ENCODE results near the gene GDE1. TPM values are rescaled to one million over a fixed set of nuclear protein-coding genes. Genes with fewer than 3 reads are reported as not detected.

GDE1 gene
- total and polyA plus RNA-seq, 9 of the 15 experiments (the other 6 are each of a cell fraction or from before 2014, with no cell fraction given) = 18.8 to 40.5 (median 22.3) TPM

DNA sequence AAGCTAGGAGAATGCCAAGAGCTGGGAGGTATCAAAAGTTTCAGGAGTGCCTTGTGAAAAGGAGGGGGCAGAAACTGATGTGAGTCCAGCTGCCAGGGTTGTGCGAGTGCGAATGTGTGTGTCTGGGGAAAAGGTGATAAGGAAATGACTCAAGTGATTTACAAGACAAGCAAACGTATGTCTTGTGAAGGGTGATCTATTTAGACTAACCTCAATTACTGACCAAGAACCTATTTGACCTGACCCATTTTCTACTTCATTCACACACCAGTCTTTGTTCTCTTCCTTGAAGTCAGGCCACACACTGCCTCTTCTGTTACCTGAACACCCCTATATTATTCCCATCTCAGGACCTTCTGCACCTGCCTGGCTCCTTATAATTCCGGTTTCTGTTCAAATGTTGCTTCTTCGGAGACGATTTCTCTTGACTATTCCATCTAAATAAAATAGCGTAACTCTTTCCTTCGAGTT lies 1.0 kb downstream of the GDE1 start (continued):
- TF ChIP-seq ZNF445 (CRISPR knock-in tag; IDR thresholded peaks at IDR 0.05; ENCODE audit: low read depth) = no peak
- TF ChIP-seq, protein P1, sequence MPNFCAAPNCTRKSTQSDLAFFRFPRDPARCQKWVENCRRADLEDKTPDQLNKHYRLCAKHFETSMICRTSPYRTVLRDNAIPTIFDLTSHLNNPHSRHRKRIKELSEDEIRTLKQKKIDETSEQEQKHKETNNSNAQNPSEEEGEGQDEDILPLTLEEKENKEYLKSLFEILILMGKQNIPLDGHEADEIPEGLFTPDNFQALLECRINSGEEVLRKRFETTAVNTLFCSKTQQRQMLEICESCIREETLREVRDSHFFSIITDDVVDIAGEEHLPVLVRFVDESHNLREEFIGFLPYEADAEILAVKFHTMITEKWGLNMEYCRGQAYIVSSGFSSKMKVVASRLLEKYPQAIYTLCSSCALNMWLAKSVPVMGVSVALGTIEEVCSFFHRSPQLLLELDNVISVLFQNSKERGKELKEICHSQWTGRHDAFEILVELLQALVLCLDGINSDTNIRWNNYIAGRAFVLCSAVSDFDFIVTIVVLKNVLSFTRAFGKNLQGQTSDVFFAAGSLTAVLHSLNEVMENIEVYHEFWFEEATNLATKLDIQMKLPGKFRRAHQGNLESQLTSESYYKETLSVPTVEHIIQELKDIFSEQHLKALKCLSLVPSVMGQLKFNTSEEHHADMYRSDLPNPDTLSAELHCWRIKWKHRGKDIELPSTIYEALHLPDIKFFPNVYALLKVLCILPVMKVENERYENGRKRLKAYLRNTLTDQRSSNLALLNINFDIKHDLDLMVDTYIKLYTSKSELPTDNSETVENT (CRISPR knock-in tag; IDR thresholded peaks at IDR 0.05) = no peak
- peak; percentile 93 for TF ChIP-seq HDAC2 (IDR thresholded peaks at IDR 0.05)
- TF ChIP-seq, protein P2, sequence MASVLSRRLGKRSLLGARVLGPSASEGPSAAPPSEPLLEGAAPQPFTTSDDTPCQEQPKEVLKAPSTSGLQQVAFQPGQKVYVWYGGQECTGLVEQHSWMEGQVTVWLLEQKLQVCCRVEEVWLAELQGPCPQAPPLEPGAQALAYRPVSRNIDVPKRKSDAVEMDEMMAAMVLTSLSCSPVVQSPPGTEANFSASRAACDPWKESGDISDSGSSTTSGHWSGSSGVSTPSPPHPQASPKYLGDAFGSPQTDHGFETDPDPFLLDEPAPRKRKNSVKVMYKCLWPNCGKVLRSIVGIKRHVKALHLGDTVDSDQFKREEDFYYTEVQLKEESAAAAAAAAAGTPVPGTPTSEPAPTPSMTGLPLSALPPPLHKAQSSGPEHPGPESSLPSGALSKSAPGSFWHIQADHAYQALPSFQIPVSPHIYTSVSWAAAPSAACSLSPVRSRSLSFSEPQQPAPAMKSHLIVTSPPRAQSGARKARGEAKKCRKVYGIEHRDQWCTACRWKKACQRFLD (CRISPR knock-in tag; IDR thresholded peaks at IDR 0.05) = peak; percentile 86; the same call in 1 of the 2 replicates
- peak; percentile 65; the same call in 1 of the 2 replicates for TF ChIP-seq MBD2 (IDR thresholded peaks at IDR 0.05; ENCODE audit: borderline replicate concordance, low read depth)
- peak; percentile 73 for TF ChIP-seq MTA1 (IDR thresholded peaks at IDR 0.05; ENCODE audit: borderline replicate concordance)
- TF ChIP-seq, protein P3, sequence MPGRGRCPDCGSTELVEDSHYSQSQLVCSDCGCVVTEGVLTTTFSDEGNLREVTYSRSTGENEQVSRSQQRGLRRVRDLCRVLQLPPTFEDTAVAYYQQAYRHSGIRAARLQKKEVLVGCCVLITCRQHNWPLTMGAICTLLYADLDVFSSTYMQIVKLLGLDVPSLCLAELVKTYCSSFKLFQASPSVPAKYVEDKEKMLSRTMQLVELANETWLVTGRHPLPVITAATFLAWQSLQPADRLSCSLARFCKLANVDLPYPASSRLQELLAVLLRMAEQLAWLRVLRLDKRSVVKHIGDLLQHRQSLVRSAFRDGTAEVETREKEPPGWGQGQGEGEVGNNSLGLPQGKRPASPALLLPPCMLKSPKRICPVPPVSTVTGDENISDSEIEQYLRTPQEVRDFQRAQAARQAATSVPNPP (IDR thresholded peaks at IDR 0.05; ENCODE audit: borderline replicate concordance, insufficient read depth, insufficient read length) = no peak
- TF ChIP-seq SPI1 (IDR thresholded peaks at IDR 0.05; ENCODE audit: borderline replicate concordance, low read depth, low read length) = no peak
- TF ChIP-seq, protein P4, sequence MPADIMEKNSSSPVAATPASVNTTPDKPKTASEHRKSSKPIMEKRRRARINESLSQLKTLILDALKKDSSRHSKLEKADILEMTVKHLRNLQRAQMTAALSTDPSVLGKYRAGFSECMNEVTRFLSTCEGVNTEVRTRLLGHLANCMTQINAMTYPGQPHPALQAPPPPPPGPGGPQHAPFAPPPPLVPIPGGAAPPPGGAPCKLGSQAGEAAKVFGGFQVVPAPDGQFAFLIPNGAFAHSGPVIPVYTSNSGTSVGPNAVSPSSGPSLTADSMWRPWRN (IDR thresholded peaks at IDR 0.05; ENCODE audit: low read depth) = peak; percentile 99
- TF ChIP-seq, protein P5, sequence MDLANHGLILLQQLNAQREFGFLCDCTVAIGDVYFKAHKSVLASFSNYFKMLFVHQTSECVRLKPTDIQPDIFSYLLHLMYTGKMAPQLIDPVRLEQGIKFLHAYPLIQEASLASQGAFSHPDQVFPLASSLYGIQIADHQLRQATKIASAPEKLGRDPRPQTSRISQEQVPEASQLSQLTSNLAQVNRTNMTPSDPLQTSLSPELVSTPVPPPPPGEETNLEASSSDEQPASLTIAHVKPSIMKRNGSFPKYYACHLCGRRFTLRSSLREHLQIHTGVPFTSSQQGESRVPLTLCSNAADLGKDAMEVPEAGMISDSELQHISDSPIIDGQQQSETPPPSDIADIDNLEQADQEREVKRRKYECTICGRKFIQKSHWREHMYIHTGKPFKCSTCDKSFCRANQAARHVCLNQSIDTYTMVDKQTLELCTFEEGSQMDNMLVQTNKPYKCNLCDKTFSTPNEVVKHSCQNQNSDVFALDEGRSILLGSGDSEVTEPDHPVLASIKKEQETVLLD (IDR thresholded peaks at IDR 0.05) = peak; percentile 54; the same call in 1 of the 2 replicates
- TF ChIP-seq EGR1 (conservative IDR thresholded peaks at IDR 0.05) = peak; percentile 62
- TF ChIP-seq ZNF212 (CRISPR knock-in tag; IDR thresholded peaks at IDR 0.05) = no peak
- TF ChIP-seq POLR2G (IDR thresholded peaks at IDR 0.05; ENCODE audit: low read depth, low read length) = no peak
- TF ChIP-seq IFI16 (CRISPR knock-in tag; IDR thresholded peaks at IDR 0.05) = no peak
- no peak for TF ChIP-seq ZNF79 (CRISPR knock-in tag; IDR thresholded peaks at IDR 0.05; ENCODE audit: low read depth)
- TF ChIP-seq STAT5B (CRISPR knock-in tag; IDR thresholded peaks at IDR 0.05) = no peak
- TF ChIP-seq ZNF644 (tag; IDR thresholded peaks at IDR 0.05; ENCODE audit: low read depth) = peak; percentile 26; the same call in 1 of the 2 replicates
- 0 out of 2 replicates have a peak, but pooled peaks have one; percentile 43 for TF ChIP-seq ZBED1 (IDR thresholded peaks at IDR 0.05)
- no peak for TF ChIP-seq RFX7 (CRISPR knock-in tag; IDR thresholded peaks at IDR 0.05)
- TF ChIP-seq ZBTB8A (IDR thresholded peaks at IDR 0.05; ENCODE audit: partially characterized antibody) = no peak
- no peak for TF ChIP-seq NFE2L1 (tag; IDR thresholded peaks at IDR 0.05; ENCODE audit: borderline replicate concordance, low read depth)
- TF ChIP-seq SNIP1 (IDR thresholded peaks at IDR 0.05; ENCODE audit: low read depth) = no peak
